ENCODE measurements around the gene FBXO30. TPM values are rescaled to one million over a fixed set of nuclear protein-coding genes. Genes with fewer than 3 reads are reported as not detected.

The FBXO30 gene
- total and polyA plus RNA-seq, 12 donors: 3.6 to 18.4 (median 13.2) TPM

DNA sequence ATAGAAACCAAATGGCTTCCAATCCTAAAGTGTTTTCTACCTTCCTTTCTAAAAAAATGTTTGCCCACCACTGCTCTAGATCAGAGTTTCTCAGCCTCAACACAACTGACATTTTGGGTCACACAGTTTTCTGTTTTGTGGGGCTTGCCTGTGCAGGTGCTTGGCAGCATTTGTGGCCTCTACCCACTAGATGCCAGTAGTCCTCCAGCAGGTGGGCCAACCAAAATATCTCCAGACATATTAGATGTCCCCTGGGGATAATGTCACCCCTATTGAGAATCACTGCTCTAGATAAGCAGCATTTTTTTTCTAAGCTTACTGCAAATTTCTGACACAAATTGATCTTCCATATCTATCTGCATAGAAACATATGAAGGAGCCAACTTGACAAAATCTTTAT is 53.0 kb downstream of the FBXO30 start:
- ATAC-seq (no peak), DNase-seq (no peak)
- Histone ChIP-seq H3K27ac (no peak overlapping the region), H3K4me1 (peaks cover 0 to 5% (median 0%) of the 10 kb centered on the region in 9 donors), H3K36me3 (no peaks in the 10 kb centered on the region), H3K9me3 (no peaks in the 10 kb centered on the region), H3K27me3 (no peaks in the 10 kb centered on the region), H3K4me3 (no peak overlapping the region)
- TF ChIP-seq CTCF (IDR thresholded peaks at IDR 0.05): peak in 5 of 9 donors; percentile 12 to 36 (median 24)
- intact Hi-C loops (cut with DNase I): loop anchor here in 2 of 10 donors (2.0 to 10.0 kb wide), 2 partner anchors 123 to 125 kb away; no protein-coding TSS in a partner anchor

DNA sequence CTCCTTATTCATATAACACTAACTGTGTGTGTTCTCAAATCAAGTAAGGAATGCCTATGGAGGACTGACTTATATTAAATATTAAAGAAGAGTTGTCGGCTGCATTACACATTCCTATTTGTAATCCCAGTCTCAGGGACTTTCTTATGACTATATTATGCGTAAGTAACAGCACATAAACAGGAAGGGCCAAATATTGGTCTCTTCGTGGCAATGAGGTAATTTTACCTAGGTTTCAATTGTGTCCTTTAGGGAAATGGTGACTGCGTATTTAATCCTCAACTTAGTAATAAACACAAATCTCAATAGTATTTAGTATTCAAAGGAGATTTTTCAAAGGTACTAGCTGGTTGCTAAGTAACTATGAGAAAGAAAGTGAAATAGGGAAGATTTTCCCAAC is 56.5 kb downstream of the FBXO30 start:
- Histone ChIP-seq H3K27me3 (no peaks in the 10 kb centered on the region), H3K9me3 (no peaks in the 10 kb centered on the region), H3K27ac (no peak overlapping the region), H3K36me3 (no peaks in the 10 kb centered on the region), H3K4me3 (no peak overlapping the region), H3K4me1 (peaks cover 0 to 13% (median 0%) of the 10 kb centered on the region in 9 donors)
- WGBS, 2 donors: 86 to 93% methylated on average over 4 of the region's 4 CpGs
- ATAC-seq (no peak), DNase-seq (no peak)
- intact Hi-C loops (cut with DNase I): no loop called here
- no peak for TF ChIP-seq CTCF (IDR thresholded peaks at IDR 0.05)

DNA sequence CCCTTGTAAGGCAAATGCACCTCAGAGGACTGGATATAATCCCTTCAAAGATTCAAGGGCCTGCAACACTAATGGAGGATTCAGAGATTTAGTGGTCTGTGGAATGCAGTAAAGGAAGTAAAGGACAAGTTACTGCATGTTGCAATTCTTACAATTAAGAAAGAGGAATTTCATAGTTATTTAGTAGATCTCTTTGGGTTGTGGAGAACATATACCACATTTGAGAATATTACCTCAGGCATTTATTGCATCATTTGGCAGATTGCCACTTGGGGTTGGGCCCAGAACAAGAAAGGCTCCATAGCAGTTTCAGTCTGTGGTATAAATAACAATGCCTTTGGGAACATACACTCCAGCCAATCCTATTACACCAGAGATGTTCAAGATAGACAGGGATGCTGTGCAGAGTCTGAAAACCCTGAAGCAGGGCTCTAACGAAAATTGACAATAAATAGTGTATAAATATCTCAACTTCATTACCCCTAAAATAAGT is 58.4 kb downstream of the FBXO30 start:
- ATAC-seq (peak in 5 of 8 donors; percentile 19 to 73 (median 24)), DNase-seq (peak in 1 of 2 donors; percentile 40)
- intact Hi-C loops (cut with DNase I): no loop called here
- H3K27me3 ChIP-seq: no peaks in the 10 kb centered on the region
- no peaks in the 10 kb centered on the region for H3K36me3 ChIP-seq
- no peak for TF ChIP-seq CTCF (IDR thresholded peaks at IDR 0.05)
- WGBS, 2 donors: 34 to 38% methylated on average over 1 of the region's 1 CpG
- H3K4me1 ChIP-seq: peaks cover 0 to 13% (median 0%) of the 10 kb centered on the region in 9 donors
- H3K9me3 ChIP-seq: no peaks in the 10 kb centered on the region
- no peak overlapping the region for H3K4me3 ChIP-seq
- H3K27ac ChIP-seq: no peak overlapping the region

- intact Hi-C loops (cut with DNase I): no loop called here
- no peak overlapping the region for H3K27ac ChIP-seq
- no peaks in the 10 kb centered on the region for H3K36me3 ChIP-seq
- ATAC-seq (no peak), DNase-seq (no peak)
- TF ChIP-seq CTCF (IDR thresholded peaks at IDR 0.05): no peak
- H3K9me3 ChIP-seq: no peaks in the 10 kb centered on the region
- no peak overlapping the region for H3K4me3 ChIP-seq
- H3K27me3 ChIP-seq: no peaks in the 10 kb centered on the region
- peaks cover 0 to 13% (median 0%) of the 10 kb centered on the region in 9 donors for H3K4me1 ChIP-seq
Measured at GRCh38 chr6:145755682-145756081, 58.9 kb downstream of the FBXO30 start.

Data from heart right ventricle (tissue), 16 donors.